Measurements from ENCODE around the gene FAM170B.

DNA sequence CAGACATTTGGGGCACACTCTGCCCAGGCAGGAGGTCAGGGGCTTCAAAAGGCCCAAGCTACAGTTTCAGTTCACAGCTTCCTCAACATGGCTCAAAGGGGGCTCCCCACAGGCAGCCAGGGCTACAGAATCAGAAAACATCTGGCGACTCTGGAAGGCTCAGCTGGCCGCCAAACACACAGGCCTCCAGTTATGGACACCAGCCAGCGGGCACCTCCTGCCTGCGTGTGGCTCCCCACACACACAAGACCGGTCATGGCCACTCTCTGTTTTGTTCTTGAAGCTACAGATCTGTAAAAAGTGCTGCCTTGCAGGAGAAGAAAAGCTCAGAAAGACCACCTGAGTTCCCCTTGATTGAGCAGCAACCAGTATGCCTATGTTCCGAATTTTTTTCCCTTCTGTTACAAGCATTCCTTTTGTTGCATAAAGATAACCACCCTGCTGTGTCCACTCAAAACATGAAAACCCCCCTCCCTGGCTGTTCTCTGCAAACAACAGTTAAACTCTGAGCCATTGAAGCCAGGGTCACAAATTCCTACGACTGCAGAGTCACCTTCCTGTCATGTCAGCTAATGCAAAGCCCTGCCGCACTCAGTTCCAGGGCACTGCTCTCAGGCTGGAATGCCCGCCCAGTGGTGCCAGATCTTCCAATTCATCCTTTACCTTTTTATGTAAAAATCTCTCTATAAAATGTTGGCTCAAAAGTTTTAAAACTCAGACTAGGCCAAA lies 52.1 kb downstream of the FAM170B start:
- TF ChIP-seq, protein P1, sequence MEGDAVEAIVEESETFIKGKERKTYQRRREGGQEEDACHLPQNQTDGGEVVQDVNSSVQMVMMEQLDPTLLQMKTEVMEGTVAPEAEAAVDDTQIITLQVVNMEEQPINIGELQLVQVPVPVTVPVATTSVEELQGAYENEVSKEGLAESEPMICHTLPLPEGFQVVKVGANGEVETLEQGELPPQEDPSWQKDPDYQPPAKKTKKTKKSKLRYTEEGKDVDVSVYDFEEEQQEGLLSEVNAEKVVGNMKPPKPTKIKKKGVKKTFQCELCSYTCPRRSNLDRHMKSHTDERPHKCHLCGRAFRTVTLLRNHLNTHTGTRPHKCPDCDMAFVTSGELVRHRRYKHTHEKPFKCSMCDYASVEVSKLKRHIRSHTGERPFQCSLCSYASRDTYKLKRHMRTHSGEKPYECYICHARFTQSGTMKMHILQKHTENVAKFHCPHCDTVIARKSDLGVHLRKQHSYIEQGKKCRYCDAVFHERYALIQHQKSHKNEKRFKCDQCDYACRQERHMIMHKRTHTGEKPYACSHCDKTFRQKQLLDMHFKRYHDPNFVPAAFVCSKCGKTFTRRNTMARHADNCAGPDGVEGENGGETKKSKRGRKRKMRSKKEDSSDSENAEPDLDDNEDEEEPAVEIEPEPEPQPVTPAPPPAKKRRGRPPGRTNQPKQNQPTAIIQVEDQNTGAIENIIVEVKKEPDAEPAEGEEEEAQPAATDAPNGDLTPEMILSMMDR (IDR thresholded peaks at IDR 0.05) = no peak
- no peak for TF ChIP-seq POLR2AphosphoS5 (IDR thresholded peaks at IDR 0.05)
- TF ChIP-seq POLR2A (IDR thresholded peaks at IDR 0.05) = no peak
- TF ChIP-seq EP300 (IDR thresholded peaks at IDR 0.05) = no peak

Measured in sigmoid colon (tissue), 4 donors.